MCF 10A (cell line): Measurements from ENCODE around the gene BCL2. TPM values are rescaled to one million over a fixed set of nuclear protein-coding genes. Genes with fewer than 3 reads are reported as not detected.

ENCODE experiments used
- BruUV-seq: library from RNA; stranded (reverse); fragments of 400-500 nt; replicated peaks from 2 replicates; lab custom pipeline; 2021; lab: Mats Ljungman, UMichigan
- CTCF ChIA-PET: fragments of 300-600 bp; sonication (Branson Sonifier 250); formaldehyde crosslinking; extraction: SDS; loops from one replicate; lab custom pipeline; 2021; ENCODE audit warnings: antibody characterized with exemption, inconsistent platforms; lab: Yijun Ruan, JAX
- POLR2A ChIA-PET: fragments of 300-600, 350-650 bp; sonication (Branson Sonifier 250); formaldehyde crosslinking; extraction: SDS; loops from one replicate; lab custom pipeline; 2020; ENCODE audit warnings: antibody characterized with exemption, inconsistent platforms; lab: Yijun Ruan, JAX
- DNase-seq: peaks from one replicate; pipeline ENCODE4 v3.0.0-alpha.2; 2018; ENCODE audit not compliant: unreplicated experiment
- H3K27ac Mint-ChIP-seq: one replicate; pipeline ENCODE4 v1.8.0; 2022; ENCODE audit warnings: mild to moderate bottlenecking, low read depth, mixed read lengths; ENCODE audit not compliant: unreplicated experiment
- H3K27me3 Mint-ChIP-seq: one replicate; pipeline ENCODE4 v1.8.0; 2022; ENCODE audit warnings: mixed read lengths; ENCODE audit not compliant: insufficient read depth, unreplicated experiment
- H3K36me3 Mint-ChIP-seq: one replicate; pipeline ENCODE4 v1.8.0; 2022; ENCODE audit warnings: mild to moderate bottlenecking, moderate library complexity, mixed read lengths; ENCODE audit not compliant: insufficient read depth, unreplicated experiment
- H3K4me1 Mint-ChIP-seq: one replicate; pipeline ENCODE4 v1.8.0; 2022; ENCODE audit warnings: mixed read lengths; ENCODE audit not compliant: insufficient read depth, unreplicated experiment
- H3K4me3 Mint-ChIP-seq: one replicate; pipeline ENCODE4 v1.8.0; 2022; ENCODE audit warnings: mild to moderate bottlenecking, moderate library complexity, mixed read lengths; ENCODE audit not compliant: unreplicated experiment
- H3K9me3 Mint-ChIP-seq: one replicate; pipeline ENCODE4 v1.8.0; 2022; ENCODE audit warnings: mixed read lengths; ENCODE audit not compliant: unreplicated experiment
- intact Hi-C: fragments of 100-400 bp; cut with micrococcal nuclease; formaldehyde crosslinking; loops from 2 replicates; pipeline ENCODE4 v1.14.1; 2022
- total RNA-seq: library from RNA; stranded (reverse); gene quantifications from 2 replicates; pipeline ENCODE4 v1.2.3, GENCODE V29; 2022
- TF ChIP-seq, protein P1 (sequence below): fragments of 200-600 bp; IDR thresholded peaks from one replicate; pipeline ENCODE4 v1.8.0; 2022; ENCODE audit warnings: antibody characterized with exemption, mild to moderate bottlenecking; ENCODE audit not compliant: unreplicated experiment

Gene BCL2
- total RNA-seq, 1 experiment from 2014 or later, result 3.0 TPM

DNA sequence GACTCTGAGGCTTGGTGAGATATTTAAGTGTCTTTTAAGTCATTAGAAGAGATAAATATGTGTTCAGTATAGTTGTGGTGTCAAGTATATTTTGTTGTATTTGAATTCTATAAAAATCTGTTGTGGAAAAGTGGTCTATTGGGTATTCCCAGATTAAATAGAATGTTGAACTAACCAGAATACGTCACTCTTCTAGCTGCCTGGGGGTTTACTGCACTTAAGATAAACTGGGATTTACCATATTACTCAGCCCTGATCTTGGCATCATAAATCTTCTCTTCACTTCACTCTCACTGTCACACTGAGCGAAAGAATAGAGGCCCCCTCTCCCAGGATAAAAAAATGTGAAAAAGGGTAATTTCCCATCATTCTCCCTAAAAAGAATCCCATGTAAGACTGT, 129.8 kb downstream of the BCL2 start:
- Mint-ChIP-seq H3K27ac (no peak overlapping the region), H3K36me3 (no peaks in the 10 kb centered on the region)
- BruUV-seq, result no TSS peak

DNA sequence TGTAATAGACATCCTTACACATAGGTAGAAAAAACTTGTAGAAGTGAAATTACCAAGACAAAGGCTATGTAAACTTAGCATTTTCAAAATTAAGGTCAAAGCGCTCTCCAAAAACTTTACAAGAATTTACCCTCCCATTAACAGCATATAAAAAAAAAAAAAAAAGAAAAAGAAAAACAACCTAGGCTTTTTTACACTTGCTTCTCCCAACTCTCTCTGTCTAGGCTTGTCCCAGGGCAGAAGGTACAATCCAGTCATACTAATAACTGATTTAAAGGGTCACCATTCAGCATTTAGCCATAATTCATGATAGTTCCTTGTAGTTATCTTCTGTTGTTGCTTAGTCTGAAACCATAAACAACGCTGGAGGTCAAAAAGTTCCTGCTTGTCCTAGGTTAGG, 130.5 kb downstream of the BCL2 start:
- H3K27me3 Mint-ChIP-seq, result no peaks in the 10 kb centered on the region
- peaks cover 6% of the 10 kb centered on the region for H3K4me1 Mint-ChIP-seq
- BruUV-seq, result no TSS peak
- no peak overlapping the region for H3K27ac Mint-ChIP-seq
- no peak overlapping the region for H3K4me3 Mint-ChIP-seq
- H3K9me3 Mint-ChIP-seq, result no peaks in the 10 kb centered on the region
- DNase-seq, result no peak
- CTCF ChIA-PET, result interaction anchor here (1.0 kb wide), 1 partner anchor 389 kb away, joined by 4 read pairs; no protein-coding TSS in a partner anchor
- POLR2A ChIA-PET, result no interaction called here
- TF ChIP-seq, protein P1, sequence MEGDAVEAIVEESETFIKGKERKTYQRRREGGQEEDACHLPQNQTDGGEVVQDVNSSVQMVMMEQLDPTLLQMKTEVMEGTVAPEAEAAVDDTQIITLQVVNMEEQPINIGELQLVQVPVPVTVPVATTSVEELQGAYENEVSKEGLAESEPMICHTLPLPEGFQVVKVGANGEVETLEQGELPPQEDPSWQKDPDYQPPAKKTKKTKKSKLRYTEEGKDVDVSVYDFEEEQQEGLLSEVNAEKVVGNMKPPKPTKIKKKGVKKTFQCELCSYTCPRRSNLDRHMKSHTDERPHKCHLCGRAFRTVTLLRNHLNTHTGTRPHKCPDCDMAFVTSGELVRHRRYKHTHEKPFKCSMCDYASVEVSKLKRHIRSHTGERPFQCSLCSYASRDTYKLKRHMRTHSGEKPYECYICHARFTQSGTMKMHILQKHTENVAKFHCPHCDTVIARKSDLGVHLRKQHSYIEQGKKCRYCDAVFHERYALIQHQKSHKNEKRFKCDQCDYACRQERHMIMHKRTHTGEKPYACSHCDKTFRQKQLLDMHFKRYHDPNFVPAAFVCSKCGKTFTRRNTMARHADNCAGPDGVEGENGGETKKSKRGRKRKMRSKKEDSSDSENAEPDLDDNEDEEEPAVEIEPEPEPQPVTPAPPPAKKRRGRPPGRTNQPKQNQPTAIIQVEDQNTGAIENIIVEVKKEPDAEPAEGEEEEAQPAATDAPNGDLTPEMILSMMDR, result no peak
- no peaks in the 10 kb centered on the region for H3K36me3 Mint-ChIP-seq
- intact Hi-C loops, result no loop called here

More for the DNA sequence above, 129.8 kb downstream of the BCL2 start:
- ChIA-PET POLR2A (no interaction called here), CTCF (no interaction called here)
- H3K27me3 Mint-ChIP-seq, result no peaks in the 10 kb centered on the region
- TF ChIP-seq, protein P1, result no peak
- no peak overlapping the region for H3K4me3 Mint-ChIP-seq
- H3K9me3 Mint-ChIP-seq, result no peaks in the 10 kb centered on the region
- peaks cover 6% of the 10 kb centered on the region for H3K4me1 Mint-ChIP-seq
- DNase-seq, result no peak
- intact Hi-C loops, result no loop called here

DNA sequence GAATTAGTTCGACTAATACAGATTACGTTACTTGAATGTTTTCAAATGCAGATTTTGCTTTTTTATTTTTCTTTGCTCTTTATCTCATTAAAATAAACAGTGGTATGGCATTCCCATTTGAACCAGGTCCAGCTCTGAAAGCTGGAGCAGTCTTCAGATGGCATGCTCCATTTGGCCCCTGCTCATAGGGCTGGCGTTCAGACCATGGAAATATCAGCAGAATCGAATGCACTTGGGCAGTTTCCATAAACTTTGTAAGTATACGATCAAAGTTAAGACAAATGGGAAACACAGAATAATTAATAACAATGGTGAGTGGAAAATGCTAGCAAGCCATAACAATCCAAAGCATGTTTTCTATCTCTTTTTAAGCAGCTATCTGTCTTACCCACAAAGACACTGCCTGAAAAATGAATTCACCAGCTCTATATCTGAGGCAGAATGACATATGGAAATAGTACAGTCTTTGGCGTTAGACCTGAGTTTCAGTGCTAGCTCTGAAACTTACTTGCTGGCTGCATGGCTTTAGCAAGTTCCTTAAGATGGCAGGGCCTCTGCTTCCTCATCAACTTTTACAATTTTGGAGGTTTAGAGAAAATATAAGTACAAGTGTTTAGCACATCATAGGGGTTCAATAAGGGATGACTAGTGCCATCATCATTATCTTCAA, 131.6 kb downstream of the BCL2 start:
- intact Hi-C loops, result no loop called here
- TF ChIP-seq, protein P1, result no peak
- H3K36me3 Mint-ChIP-seq, result no peaks in the 10 kb centered on the region
- H3K4me1 Mint-ChIP-seq, result peaks cover 6% of the 10 kb centered on the region
- no peak overlapping the region for H3K27ac Mint-ChIP-seq
- ChIA-PET POLR2A (interaction anchor here (0.7 to 0.9 kb wide), 2 partner anchors 8 to 26 kb away, joined by 4 to 6 read pairs; no protein-coding TSS in a partner anchor), CTCF (interaction anchor here (1.0 to 1.3 kb wide), 2 partner anchors 10 to 390 kb away, joined by 4 read pairs; no protein-coding TSS in a partner anchor)
- H3K27me3 Mint-ChIP-seq, result no peaks in the 10 kb centered on the region
- H3K4me3 Mint-ChIP-seq, result no peak overlapping the region
- no peak for DNase-seq
- BruUV-seq, result no TSS peak
- no peaks in the 10 kb centered on the region for H3K9me3 Mint-ChIP-seq

DNA sequence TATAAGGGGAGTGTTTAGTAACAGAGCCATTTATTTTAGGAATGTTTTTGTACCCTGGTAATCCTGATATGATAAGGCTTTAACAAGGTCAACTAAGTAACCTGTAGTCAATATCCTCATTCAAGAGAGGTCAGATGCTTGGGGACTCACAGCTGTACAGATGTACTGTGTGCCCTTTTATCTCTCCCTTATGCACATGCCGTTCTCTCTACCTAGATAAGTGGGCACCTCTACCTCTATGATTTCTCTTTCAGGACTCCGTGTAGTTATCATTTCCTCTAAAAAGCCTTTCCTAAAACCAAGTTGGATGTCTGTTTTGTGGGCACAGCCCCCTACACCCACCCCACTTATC, 132.4 kb downstream of the BCL2 start:
- Mint-ChIP-seq H3K4me1 (peaks cover 6% of the 10 kb centered on the region), H3K27me3 (no peaks in the 10 kb centered on the region), H3K36me3 (no peaks in the 10 kb centered on the region), H3K9me3 (no peaks in the 10 kb centered on the region), H3K4me3 (no peak overlapping the region), H3K27ac (no peak overlapping the region)
- POLR2A ChIA-PET, result interaction anchor here (0.7 to 0.9 kb wide), 2 partner anchors 9 to 25 kb away, joined by 4 to 6 read pairs; no protein-coding TSS in a partner anchor
- no TSS peak for BruUV-seq
- intact Hi-C loops, result no loop called here
- DNase-seq, result no peak
- CTCF ChIA-PET, result interaction anchor here (1.3 kb wide), 1 partner anchor 10 kb away, joined by 4 read pairs; no protein-coding TSS in a partner anchor
- TF ChIP-seq, protein P1, result no peak
